Measurements from ENCODE around the gene ZNF423.

The ZNF423 gene

DNA sequence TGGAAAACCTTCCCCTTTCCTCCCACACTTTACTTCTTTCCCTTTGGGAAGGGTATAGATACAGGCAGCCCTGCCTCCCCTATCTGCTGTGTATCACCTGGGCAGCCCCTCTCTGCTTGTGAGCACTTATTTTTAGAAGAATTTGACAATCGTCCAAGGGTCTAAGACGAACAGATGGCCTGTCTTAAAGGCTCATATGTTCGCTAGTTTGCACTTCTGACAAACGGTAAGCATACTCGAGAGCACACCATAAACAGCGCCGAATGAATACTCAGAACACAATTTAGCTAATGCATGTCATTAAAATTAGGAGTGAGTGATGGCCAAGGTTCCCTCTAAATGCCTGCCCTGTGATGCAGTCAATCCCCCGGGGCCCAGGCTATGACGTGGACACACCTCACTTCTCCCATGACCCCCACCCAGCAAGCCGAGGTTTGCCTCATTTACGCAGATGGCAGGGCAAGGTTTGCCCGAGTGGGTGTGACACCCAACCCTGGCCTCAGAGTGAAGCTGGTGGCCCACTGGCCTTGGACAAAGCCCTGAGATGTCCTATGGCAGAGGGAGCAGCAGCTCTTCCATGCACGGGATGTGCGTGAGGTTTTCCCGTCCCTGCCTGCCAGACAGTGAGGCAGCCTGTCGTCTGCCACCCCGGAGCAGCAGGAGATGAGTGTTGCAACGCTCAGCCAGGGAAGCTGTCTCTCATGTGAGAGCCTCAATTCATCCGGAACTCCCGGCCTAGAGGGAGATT is 357.1 kb downstream of the ZNF423 start:
- DNase-seq, result no peak

DNA sequence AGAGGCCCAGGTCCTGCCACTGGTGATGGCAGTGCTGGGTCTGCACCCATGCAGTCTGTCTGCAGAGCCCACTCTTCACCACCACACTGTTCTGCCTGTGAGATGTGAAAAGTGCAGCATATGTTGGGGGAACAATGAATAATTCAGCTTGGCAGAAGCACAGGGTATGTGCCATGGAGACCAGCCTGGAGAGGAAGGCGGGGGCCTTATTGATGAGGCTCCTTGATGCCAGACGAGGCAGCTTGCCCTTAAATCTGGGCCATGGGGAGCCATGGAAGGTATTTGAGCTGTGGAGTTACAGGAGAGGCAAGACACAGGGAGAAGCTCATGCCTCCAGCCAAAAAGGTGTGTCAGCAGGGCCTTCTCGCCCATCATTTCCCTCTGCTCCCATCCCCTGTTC is 357.6 kb downstream of the ZNF423 start:
- no peak for DNase-seq

DNA sequence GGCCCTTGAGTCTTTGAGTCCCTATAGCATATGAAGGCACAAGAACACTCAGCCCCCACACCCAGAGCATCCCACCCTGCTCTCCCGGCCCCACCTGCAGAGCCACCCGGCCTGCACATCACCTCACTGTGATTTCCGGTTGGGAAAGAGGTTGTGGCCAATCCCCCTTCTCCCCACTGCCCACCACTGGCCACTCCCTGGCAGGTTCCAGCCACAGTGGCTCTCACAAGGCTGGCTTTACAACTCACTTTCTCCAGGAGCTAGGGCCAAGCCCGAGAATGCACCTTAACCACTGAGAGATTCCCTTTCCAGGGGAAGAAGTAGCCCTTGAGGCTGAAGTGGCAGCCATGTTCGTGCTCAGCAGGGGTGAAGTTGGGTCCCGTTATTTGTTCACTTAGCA is 358.4 kb downstream of the ZNF423 start:
- no peak for DNase-seq

DNA sequence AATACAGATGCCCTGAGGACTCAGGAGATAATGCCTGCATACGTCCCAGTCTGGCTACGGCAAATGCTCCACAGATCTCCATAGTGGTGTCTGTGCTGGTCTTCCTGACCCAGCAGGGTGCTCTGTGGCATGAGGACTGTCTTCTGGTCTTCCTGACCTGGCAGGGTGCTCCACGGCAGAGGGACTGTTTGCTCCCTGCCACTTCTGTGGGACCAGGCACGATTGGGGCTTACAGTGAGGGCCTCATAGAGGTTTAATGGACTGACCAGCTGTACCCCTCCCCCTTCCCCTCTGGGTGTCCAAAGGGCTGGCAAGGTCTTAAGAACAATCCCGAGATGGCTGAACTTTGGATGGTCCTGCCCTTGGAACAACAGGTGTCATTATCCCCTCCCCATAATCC is 359.3 kb downstream of the ZNF423 start:
- DNase-seq, result no peak

DNA sequence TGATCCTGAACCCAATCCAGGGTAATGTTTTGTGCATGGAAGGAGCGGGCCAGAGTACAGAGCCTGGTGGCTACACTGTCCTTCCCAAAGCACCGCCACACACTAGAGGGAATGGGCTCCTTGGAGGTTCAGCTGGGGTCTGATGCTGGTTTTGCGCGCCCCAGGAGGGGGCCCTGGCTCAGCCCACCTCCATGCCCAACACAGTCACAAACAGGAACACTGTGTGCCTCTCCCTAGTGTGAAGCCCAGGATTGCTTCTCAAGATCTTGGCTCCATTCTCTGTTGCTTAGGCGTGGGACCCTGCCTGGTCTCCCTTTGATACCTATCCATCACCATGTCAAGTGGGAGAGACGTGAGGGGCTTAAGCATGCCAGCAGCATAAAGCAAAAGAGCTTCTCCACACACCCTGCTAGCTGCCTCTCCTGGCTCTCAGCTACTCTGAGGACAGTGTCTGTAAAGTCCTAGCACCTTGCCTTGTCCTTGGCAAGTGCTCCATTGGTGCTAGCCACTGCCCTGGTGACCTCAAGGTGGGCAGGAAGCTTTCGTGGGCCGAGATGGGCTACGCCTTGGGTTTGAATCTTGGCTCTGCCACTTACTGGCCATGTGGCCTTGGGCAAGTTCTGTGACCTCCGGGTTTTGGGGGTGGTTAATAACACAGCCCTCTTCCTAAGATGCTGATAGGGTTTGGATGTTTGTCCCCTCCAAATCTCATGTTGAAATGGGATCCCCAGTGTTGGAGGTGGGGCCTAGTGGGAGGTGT is 360.1 kb downstream of the ZNF423 start:
- DNase-seq, result no peak

DNA sequence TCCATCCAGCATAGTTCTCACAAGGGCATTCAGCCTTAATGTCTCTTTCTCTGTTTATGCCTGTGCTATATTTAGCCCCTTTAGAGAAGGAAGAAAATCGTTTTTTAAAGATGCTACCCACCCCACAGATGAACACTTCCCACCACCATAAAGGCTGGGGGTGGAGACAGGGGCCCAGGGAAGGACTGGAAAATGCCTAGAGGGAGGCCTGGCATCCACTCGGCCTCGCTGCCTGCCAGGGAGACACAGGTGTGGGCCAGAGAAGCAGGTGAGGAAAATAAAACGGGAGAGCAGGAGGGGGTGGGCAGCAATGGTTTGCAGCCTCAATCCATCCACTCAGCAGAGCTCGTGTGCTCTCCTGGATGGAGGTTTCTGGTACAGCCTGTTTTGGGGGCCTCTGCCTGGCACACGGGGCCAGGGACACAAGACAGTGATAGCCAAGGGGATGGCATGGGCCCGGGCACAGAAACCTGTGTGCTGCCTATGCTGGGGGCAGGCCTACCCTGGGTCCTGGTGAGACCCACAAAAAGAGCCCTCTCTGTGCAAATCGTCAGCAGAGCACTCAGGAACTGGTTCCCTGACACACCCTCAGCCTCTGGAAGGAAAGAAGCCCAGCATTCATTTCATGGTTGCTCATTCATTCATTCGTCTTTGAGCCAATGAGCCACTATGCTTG is 360.9 kb downstream of the ZNF423 start:
- no peak for DNase-seq

DNA sequence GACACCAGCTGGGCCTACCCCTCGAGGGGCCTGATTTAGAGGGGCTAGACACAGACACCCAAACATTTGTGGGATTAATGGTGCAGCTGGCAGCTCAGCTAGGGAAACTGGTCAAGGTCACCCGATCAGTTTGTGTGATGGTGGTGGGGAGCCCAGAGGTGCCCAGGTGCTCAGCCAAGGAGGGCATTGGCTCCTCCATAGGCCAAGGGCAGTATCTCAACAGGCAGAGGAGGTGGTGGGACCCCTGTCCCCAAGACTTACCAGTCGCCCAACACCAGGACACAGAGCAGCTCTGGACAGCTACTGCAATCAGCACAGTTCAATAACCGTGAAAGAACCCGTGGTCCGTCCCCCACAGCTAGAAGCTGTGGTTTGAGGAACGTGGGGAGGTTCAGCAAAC is 361.4 kb downstream of the ZNF423 start:
- no peak for DNase-seq

DNA sequence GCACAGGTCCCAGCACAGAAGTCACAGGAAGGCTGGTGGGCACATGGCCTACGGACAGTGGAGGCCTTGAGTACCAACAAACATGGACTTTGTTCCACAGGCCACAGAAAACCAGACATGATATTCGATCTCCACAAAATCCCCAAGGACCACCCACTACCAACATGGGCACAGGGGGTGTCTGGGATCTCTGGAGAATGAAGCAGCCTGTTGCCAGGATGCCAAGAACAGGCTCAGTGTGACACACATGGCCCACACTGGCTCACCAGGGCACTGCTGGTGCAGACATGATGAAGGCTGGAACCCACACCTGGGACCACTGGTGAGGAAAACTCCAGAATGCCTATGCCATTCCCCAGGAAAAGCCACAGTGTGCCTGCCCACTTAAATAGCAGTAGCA is 362.1 kb downstream of the ZNF423 start:
- no peak for DNase-seq

DNA sequence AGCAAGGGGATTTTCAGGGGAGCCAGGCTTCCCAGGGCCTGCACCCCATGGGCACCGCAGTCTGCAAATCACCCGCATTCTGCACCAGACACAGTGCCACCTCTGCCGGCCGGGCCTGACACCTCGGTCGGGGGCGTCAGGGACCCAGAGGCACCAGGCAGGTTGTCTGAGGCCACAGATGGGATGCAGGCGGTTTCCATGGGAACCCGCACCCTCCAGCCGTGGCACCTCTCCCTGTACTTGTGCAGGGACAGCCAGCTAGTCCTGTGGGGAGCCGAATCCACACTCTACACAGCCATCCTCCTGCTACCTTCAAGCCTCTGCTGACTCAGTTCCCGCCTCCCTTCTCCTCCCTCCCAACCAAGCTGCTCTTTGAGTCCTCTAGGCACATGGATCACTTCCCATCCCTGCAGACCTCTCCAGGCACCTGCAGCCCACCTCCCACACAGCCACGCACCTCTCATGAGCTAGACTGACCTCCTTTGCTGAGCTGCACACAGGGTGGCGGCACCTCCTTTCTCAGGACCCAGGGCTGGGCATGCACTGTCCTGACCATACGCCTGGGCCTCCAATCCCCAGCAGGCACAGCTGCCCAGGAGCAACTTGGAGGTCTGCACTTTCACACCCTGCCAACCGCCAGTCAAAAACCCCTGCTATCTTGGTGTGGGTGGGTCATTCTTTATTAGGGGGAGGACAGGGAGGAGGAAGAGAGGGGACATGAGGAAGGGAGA is 362.9 kb downstream of the ZNF423 start:
- no peak for DNase-seq

DNA sequence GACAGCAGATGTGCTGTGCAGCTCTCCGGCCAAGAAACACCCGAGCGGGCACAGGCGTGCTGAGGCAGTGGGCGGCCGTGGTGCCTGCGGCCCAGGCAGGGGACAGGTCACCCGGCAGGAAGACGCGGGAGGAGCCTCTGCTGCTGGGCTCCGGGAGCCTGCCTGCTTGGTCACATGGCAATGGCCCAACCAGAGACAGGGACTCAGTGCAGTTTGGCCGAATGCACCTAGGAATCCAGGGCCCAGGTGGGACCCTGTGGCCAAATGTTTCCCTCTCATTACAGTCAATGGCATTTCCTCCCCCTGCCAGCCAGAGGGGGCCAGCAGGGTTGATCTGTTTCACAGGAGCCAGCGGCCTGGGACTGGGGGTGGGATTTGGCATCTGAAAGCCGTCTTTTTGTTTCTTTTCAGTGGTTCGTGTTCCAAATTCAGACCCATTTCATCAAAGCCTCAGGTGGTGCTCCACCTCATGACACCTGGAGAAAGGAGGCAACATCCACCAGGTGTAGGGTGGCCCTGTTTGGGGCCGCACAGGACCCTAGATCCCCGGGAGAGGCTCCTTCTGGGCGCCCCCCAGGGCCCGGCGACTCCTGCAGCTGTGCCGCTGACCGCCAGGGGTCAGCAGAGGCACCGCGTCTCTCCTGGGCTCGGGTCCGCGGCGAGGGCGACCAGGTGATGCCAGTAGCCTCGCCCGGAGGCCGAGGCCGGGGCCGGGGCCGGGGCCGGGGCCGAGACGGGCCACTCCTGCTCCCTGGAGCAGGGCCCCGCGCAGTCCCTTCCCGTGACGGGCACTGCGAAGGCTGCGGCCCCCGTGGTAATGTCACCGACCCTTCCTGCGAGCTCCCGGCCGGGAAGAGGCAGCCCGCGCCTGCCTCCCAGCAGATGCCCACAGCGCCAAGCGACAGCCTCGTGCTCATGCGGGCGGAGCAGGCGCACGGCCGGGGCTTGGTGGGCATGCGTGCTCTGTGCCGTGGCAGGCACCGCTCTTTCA is 363.8 kb downstream of the ZNF423 start:
- peak in 2 of 4 experiments; percentile 8 to 31 for DNase-seq

DNA sequence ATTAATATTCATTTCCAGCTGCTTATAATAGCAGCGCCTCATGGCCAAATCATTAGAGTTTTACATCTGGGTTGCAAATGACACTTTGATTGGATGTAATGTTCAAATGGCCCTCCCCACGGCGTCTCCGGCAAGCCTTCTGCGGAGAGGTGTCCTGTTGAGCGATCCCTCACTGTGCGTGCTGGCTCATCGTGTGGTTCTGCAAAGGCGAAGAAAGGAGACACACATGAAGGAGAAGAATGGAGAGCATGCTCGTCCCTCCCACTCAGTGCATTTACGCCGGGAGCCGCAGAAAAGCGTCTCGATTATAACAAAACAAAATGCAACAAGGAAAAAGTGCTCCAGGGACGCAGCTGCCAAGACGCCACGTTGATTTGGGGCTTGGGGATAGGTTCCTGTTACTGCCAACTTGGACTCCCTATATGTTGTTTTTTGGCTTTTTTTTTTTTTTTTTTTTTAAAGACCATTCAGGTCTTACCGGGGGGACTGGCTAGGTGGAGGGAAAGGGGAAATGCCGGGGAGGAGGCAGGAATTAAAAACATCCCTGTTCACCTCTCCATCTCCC is 364.7 kb downstream of the ZNF423 start:
- DNase-seq, result no peak

DNA sequence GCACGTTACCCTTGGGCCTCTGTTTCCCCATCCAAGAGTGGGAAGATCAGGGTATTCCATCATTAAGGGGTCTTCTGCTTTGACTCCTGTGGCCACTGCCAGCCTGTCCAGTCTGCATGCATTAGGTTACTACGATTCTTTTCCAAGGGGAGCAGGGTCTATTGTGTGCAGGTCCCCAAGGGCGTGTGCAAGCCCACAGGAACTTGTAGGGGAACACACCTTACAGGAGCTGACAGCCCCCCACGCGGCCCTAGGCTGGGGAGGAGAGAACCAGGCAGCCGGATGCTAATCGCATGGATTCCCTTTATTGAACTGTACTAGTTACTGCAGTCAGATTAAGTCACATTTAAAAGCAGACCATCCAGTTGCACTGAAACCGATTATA is 365.6 kb downstream of the ZNF423 start:
- no peak for DNase-seq

DNA sequence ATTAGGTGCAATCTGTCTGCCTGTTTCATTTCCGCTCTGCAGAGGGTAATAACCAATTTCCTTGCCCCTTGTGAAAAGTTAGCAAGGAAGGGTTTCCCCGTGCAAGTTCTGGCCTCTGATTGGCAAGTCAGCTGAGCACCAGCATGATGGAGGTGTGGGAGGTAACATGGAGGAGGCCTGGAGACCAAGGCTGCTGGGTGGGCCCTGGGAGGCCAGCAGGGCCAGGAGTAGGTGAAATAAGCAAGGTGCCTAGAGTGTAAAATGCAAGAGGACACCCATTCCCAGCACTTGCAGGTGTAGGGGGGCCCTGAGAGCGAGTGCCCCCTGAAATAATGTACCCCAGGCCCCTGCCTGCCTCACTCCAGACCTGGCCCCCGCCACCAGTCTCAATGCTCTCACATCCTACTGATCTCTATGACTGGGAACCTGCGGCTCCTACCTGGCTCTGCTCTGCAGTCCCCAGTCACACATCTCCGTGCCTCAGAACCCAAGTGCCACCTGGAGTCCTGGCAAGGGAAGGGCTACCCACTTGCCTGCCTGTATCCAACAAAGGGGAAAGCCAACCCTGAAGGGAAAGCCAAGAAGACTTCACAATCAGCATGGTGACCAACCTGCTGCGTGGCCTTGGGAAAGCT is 366.1 kb downstream of the ZNF423 start:
- no peak for DNase-seq

DNA sequence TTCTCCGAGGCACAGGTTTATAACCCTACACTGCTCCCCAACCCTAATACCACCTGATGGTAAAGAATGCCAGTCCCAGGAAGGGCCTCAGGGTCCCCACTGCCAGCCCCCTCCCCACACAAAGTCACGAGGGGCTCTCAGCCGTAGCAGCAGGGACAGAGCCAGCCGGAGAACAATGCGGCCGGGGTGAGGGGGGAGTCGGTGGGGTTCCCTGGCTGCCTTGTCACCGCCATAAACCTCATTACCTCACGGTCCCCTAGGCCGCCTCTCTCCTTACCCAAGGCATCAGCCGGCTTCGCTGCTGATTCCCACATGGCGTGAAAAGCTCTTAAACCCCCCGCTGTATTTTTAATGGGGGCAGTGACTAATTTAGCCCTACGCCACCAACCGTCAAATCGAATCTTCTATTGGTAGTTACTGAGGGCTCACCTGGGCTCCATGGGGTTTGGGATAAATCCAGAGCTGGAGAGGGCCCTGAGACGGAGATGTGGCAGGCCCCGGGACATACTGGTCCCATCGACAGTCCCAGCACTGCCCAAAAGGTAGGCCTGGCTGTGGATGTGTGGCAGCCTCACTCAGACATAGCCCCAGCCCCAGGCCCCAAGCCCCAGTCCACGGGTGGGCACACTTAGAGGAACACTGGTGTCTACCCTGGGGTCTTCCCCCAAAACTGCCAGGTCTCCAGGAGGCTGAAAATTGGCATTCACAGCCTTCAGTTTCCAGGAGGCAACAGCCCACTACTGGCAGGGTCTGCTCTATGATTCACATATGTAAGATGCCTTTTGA is 367.0 kb downstream of the ZNF423 start:
- DNase-seq, result no peak

DNA sequence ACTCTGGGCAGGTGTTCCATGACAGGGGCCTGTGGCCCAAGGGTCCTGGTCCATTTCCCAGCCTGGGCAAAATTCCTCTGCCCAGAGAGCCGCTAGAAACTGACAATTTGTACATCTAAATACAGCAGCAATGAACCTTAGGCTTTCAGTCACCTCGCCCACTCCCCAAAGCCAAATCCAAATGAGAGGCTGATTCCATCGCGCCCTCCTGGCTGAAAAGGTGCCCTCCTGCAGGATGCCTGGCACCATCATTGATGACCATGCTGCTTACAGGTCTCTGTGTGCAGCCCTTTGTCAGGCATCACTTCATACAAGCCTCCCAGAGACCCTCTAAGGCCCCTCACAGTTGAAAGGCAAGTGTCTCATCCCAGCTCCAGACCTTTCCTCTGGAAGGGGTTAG is 367.6 kb downstream of the ZNF423 start:
- DNase-seq, result no peak

DNA sequence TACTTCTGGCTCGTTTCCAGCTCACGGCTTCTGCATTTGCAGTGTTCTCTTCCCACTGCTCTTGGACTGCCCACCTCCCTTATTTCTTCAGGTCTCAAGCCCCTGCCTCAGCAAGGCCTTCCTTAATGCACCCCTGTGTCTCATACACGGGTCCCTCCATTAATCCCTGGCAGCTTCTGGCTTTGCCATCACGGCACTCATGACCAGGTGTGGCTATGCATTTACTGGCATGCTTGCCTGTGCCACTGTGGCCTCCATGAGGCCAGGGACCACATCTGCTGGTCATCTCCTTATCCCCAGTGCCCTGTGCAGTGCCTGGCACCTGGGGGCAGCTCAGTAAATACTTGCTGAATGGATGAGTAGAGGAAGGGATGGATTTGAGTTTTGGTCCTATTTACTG is 368.2 kb downstream of the ZNF423 start:
- DNase-seq, result no peak

DNA sequence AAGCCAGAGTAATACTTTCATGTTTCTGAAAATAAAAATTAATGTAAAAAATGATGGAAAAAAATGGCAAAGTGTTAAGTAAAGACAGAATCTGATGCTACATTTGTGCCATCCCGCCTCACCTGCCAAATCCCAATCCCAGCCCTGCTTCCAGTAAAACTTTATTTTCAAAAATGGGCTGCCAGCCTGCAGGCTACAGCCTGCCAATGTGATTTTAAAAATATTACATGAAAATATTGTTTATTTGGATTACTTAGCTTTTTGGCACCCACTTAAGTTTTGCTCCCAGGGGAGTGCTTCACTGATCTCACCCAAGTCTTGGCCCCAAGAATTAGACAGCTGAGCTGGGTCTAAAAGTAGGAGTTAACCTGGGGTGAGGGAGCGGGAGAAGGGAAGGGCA is 369.5 kb downstream of the ZNF423 start:
- no peak for DNase-seq

DNA sequence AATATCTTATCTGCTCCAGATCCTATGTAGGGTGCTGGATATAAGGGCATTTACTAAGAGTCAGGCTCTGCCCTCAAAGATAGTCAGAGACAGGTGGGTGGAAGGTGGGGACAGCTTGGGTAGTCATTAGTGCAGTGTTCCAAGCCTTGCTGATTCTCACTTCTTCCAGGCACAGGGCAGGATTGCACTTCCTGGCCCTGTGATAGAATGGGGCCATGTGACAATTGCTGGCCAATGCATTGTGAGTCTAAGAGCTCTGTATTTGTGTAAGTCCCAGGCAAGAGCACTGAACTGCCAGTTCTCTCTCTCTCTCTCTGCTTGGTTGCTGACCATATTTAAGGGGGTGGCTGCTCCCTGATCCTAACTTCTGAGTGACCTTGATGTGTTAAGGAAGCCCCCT is 370.2 kb downstream of the ZNF423 start:
- no peak for DNase-seq

DNA sequence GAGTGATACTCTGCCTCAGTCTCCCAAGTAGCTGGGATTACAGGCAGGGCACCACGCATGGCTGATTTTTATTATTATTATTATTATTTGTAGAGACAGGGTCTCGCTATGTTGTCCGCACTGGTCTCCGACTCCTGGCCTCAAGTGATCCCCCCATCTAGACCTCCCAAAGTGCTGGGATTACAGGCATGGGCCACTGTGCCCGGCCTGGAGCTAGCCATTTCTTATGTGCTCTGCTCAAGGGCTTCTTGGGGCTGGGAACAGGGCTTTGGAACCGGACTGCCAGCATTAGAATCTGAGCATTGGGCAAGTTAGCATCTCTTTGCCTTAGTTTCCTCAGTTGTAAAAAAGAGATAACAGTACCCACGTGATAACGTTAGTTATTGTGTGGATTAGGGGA is 371.0 kb downstream of the ZNF423 start:
- no peak for DNase-seq

DNA sequence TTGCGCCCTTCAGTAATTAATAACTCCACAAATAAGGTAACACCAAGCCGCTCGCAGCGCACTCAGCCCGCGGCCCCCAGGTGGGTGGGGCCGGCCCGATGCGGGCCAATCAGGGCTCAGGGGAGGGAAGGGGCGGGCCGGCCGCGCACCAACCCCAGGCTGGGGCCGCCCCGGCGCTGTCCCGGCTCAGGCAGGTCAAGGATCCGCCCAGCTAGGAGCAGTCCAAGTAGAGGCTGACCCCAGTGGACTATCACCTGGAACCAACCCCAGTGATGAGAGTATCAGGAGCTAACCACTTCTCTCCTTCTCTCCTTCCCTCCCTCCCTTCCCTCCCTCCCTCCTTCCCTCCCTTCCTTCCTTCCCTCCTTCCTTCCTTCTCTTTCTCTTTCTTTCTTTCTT is 371.5 kb downstream of the ZNF423 start:
- peak in 1 of 4 experiments; percentile 16 for DNase-seq

All from activated naive CD4-positive, alpha-beta T cell (primary cell).